Sigmoid colon (tissue), 7 donors: ENCODE measurements around the gene TUBA1C. TPM values are rescaled to one million over a fixed set of nuclear protein-coding genes. Genes with fewer than 3 reads are reported as not detected.
A peak's percentile ranks its signal among the peaks of the same experiment; 100 is the strongest.

Experiments
- DNase-seq: peaks from one replicate; pipeline ENCODE4 v3.0.0-alpha.2; 2019
- H3K27ac ChIP-seq, 4 donors: fragments of 200-600 bp; sonication (generic); one replicate each; pipeline ENCODE4 v1.5.1; 2016 to 2019; ENCODE audit warnings: mild to moderate bottlenecking in 1 of 4
- H3K27me3 ChIP-seq, 3 donors: fragments of 200-600 bp; sonication (generic); one replicate each; pipeline ENCODE4 v1.5.1; 2019; ENCODE audit warnings: mild to moderate bottlenecking in 1 of 3
- H3K36me3 ChIP-seq, 4 donors: fragments of 200-600 bp; sonication (generic); one replicate each; pipeline ENCODE4 v1.5.1; 2016 to 2019
- H3K4me1 ChIP-seq, 4 donors: fragments of 200-600 bp; sonication (generic); one replicate each; pipeline ENCODE4 v1.5.1; 2017 to 2019
- H3K4me3 ChIP-seq, 4 donors: fragments of 200-600 bp; sonication (generic); one replicate each; pipeline ENCODE4 v1.5.1; 2017 to 2019; ENCODE audit warnings: mild to moderate bottlenecking in 2 of 4, moderate library complexity in 1 of 4
- H3K9me3 ChIP-seq, 4 donors: fragments of 200-600 bp in 3 of 4; sonication (generic) in 3 of 4; one replicate each; pipeline versions ENCODE4 v1.5.1 to v1.6.1; 2013 to 2019
- CTCF ChIP-seq, 4 experiments: fragments of 450-650 bp in 3 of 4; fragments of 200-600 bp in 1 of 4; IDR thresholded peaks; one replicate each; pipeline ENCODE4 v1.5.1; 2016 to 2019; ENCODE audit warnings: antibody characterized with exemption in 4 of 4, mild to moderate bottlenecking in 3 of 4, moderate library complexity in 2 of 4
- EP300 ChIP-seq, 4 donors: sonication (generic); formaldehyde crosslinking; IDR thresholded peaks; one replicate each; pipeline ENCODE4 v1.6.1; 2017; ENCODE audit warnings: antibody characterized with exemption in 4 of 4
- POLR2A ChIP-seq, 2 donors: fragments of 450-650 bp; IDR thresholded peaks; one replicate each; pipeline ENCODE4 v1.6.1; 2016; ENCODE audit warnings: antibody characterized with exemption in 2 of 2, mild to moderate bottlenecking in 2 of 2, moderate library complexity in 2 of 2
- POLR2AphosphoS5 ChIP-seq, 4 donors: sonication (generic); formaldehyde crosslinking; IDR thresholded peaks; one replicate each; pipeline ENCODE4 v1.6.1; 2017; ENCODE audit warnings: antibody characterized with exemption in 4 of 4
- WGBS, 2 donors: extraction: QIAGEN DNeasy Blood & Tissue Kit; methylation state at CpG; one replicate each; pipeline ENCODE4 v1.1.7; 2013; 5-methylcytosine and 5-hydroxymethylcytosine counted together
- intact Hi-C: fragments of 100-400 bp; cut with DNase I; formaldehyde crosslinking; loops from one replicate; pipeline ENCODE4 v1.15.1; 2023
- polyA plus RNA-seq, 3 donors: library from polyadenylated mRNA; stranded (reverse); fragments of 200-250 nt; gene quantifications; one replicate each; pipeline ENCODE4 v1.2.3, GENCODE V29; 2013
- total RNA-seq, 4 donors: library from RNA; depleted of rRNA; stranded (reverse); fragments of >200 nt; gene quantifications; one replicate each; pipeline ENCODE4 v1.1.0, GENCODE V29; 2016
- donor health status: healthy with polysubstance abuse.
- donor health status: Bipolar disorder and iron deficiency.
- donor health status: healthy.

Gene TUBA1C
- total and polyA plus RNA-seq, 7 donors: 54.8 to 694 (median 108) TPM

DNA sequence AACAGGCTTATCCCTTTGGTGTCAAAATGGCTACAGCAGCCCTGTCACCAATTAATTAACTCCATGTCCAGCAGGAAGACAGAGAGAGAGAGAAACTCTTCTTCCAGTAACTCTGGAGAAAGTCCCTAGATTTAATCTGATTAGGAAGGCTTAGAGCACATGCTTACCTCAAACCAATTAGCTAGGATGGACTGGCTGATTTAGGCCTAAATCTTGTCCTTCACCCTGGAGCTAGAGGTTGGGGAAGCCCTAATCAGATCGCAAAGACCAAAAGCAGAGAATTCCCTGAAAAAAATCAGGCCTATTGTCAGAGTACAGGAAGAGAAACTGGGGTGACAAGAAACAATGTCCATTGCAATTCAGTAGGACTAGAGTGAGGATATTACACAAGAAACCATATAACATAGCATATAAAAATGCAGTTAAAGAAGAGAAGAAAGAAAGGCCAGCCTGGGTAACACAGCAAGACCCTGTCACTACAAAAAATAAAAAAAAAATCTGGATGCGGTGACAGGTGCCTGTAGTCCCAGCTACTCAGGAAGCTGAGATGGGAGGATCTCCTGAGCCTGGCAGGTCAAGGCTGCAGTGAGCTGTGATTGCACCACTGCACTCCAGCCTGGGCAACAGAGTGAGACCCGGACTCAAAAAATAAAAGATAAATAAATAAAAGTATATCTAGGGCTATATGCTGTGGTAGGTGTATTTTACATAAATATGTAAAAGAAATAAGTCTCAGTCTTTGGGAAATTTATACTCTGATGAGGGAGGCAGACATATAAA is 41.1 kb upstream of the TUBA1C start:
- DNase-seq: no peak
- Histone ChIP-seq H3K4me3 (no peak overlapping the region), H3K27me3 (no peaks in the 10 kb centered on the region), H3K9me3 (no peaks in the 10 kb centered on the region), H3K36me3 (no peaks in the 10 kb centered on the region), H3K27ac (peak overlapping the region; percentile 73 to 88 (median 82)), H3K4me1 (peaks cover 0 to 26% (median 14%) of the 10 kb centered on the region in 4 donors)
- WGBS, 2 donors: 90 to 93% methylated on average over 3 of the region's 3 CpGs
- intact Hi-C loops: no loop called here
- no peak for TF ChIP-seq EP300 (IDR thresholded peaks at IDR 0.05)
- no peak for TF ChIP-seq POLR2AphosphoS5 (IDR thresholded peaks at IDR 0.05)
- TF ChIP-seq POLR2A (IDR thresholded peaks at IDR 0.05): no peak
- no peak for TF ChIP-seq CTCF (IDR thresholded peaks at IDR 0.05)

- WGBS, 2 donors: 51 to 72% methylated on average over 7 of the region's 7 CpGs
- Histone ChIP-seq H3K4me3 (no peak overlapping the region), H3K9me3 (no peaks in the 10 kb centered on the region), H3K4me1 (peaks cover 0 to 26% (median 14%) of the 10 kb centered on the region in 4 donors), H3K36me3 (no peaks in the 10 kb centered on the region), H3K27ac (no peak overlapping the region), H3K27me3 (no peaks in the 10 kb centered on the region)
- TF ChIP-seq EP300 (IDR thresholded peaks at IDR 0.05) (no peak), POLR2AphosphoS5 (IDR thresholded peaks at IDR 0.05) (no peak), POLR2A (IDR thresholded peaks at IDR 0.05) (no peak), CTCF (IDR thresholded peaks at IDR 0.05) (no peak)
- no peak for DNase-seq
- intact Hi-C loops: no loop called here
Observed at GRCh38 chr12:49225576-49226166, 39.2 kb upstream of the TUBA1C start.

GRCh38 chr12:49227713-49228112 is 37.2 kb upstream of the TUBA1C start:
- no peak for DNase-seq
- Histone ChIP-seq H3K27me3 (no peaks in the 10 kb centered on the region), H3K36me3 (no peaks in the 10 kb centered on the region), H3K27ac (no peak overlapping the region), H3K4me1 (peaks cover 0 to 26% (median 18%) of the 10 kb centered on the region in 4 donors), H3K4me3 (no peak overlapping the region), H3K9me3 (no peaks in the 10 kb centered on the region)
- TF ChIP-seq POLR2AphosphoS5 (IDR thresholded peaks at IDR 0.05) (no peak), EP300 (IDR thresholded peaks at IDR 0.05) (no peak), CTCF (IDR thresholded peaks at IDR 0.05) (no peak), POLR2A (IDR thresholded peaks at IDR 0.05) (no peak)
- intact Hi-C loops: no loop called here
- 94 to 96% methylated on average over 3 of the region's 3 CpGs for WGBS, 2 donors

GRCh38 chr12:49228653-49229052 is 36.2 kb upstream of the TUBA1C start:
- TF ChIP-seq POLR2AphosphoS5 (IDR thresholded peaks at IDR 0.05) (no peak), EP300 (IDR thresholded peaks at IDR 0.05) (no peak), POLR2A (IDR thresholded peaks at IDR 0.05) (no peak), CTCF (IDR thresholded peaks at IDR 0.05) (no peak)
- no peaks in the 10 kb centered on the region for H3K36me3 ChIP-seq
- no peaks in the 10 kb centered on the region for H3K9me3 ChIP-seq
- H3K4me3 ChIP-seq: no peak overlapping the region
- H3K4me1 ChIP-seq: peaks cover 0 to 27% (median 22%) of the 10 kb centered on the region in 4 donors
- H3K27me3 ChIP-seq: no peaks in the 10 kb centered on the region
- 95 to 96% methylated on average over 3 of the region's 3 CpGs for WGBS, 2 donors
- intact Hi-C loops: no loop called here
- no peak overlapping the region for H3K27ac ChIP-seq
- no peak for DNase-seq
